ENCODE data around the gene NR3C2.

The NR3C2 gene

GRCh38 chr4:148067301-148067916 lies 374.8 kb downstream of the NR3C2 start:
- in situ Hi-C loops (cut with MboI; ENCODE audit: low pct_unique_long_range_greater_than_20kb, low sequenced_read_pairs, unreplicated experiment), result no loop called here
- no peak for DNase-seq (ENCODE audit: low spot score)
- TF ChIP-seq CTCF (IDR thresholded peaks at IDR 0.05; ENCODE audit: extremely low read depth, insufficient read depth, missing control alignments), result no peak

GRCh38 chr4:148065075-148065474 lies 377.1 kb downstream of the NR3C2 start:
- no peak for TF ChIP-seq CTCF (IDR thresholded peaks at IDR 0.05; ENCODE audit: extremely low read depth, insufficient read depth, missing control alignments)

GRCh38 chr4:148064451-148064850 lies 377.8 kb downstream of the NR3C2 start:
- TF ChIP-seq CTCF (IDR thresholded peaks at IDR 0.05; ENCODE audit: extremely low read depth, insufficient read depth, missing control alignments), result no peak
- in situ Hi-C loops (cut with MboI; ENCODE audit: low pct_unique_long_range_greater_than_20kb, low sequenced_read_pairs, unreplicated experiment), result no loop called here
- no peak for DNase-seq (ENCODE audit: low spot score)

More at GRCh38 chr4:148065075-148065474, 377.1 kb downstream of the NR3C2 start:
- in situ Hi-C loops (cut with MboI; ENCODE audit: low pct_unique_long_range_greater_than_20kb, low sequenced_read_pairs, unreplicated experiment), result no loop called here
- no peak for DNase-seq (ENCODE audit: low spot score)

GRCh38 chr4:148062301-148062950 lies 379.8 kb downstream of the NR3C2 start:
- no peak for TF ChIP-seq CTCF (IDR thresholded peaks at IDR 0.05; ENCODE audit: extremely low read depth, insufficient read depth, missing control alignments)
- DNase-seq (ENCODE audit: low spot score), result no peak
- in situ Hi-C loops (cut with MboI; ENCODE audit: low pct_unique_long_range_greater_than_20kb, low sequenced_read_pairs, unreplicated experiment), result no loop called here

- in situ Hi-C loops (cut with MboI; ENCODE audit: low pct_unique_long_range_greater_than_20kb, low sequenced_read_pairs, unreplicated experiment), result no loop called here
Measured at GRCh38 chr4:148061795-148062194, 380.4 kb downstream of the NR3C2 start.

GRCh38 chr4:148061141-148061481 lies 381.1 kb downstream of the NR3C2 start:
- in situ Hi-C loops (cut with MboI; ENCODE audit: low pct_unique_long_range_greater_than_20kb, low sequenced_read_pairs, unreplicated experiment), result no loop called here
- no peak for TF ChIP-seq CTCF (IDR thresholded peaks at IDR 0.05; ENCODE audit: extremely low read depth, insufficient read depth, missing control alignments)
- no peak for DNase-seq (ENCODE audit: low spot score)

More at GRCh38 chr4:148061795-148062194, 380.4 kb downstream of the NR3C2 start:
- no peak for DNase-seq (ENCODE audit: low spot score)
- TF ChIP-seq CTCF (IDR thresholded peaks at IDR 0.05; ENCODE audit: extremely low read depth, insufficient read depth, missing control alignments), result no peak
